Measurements from ENCODE around the gene SLC6A19.

DNA sequence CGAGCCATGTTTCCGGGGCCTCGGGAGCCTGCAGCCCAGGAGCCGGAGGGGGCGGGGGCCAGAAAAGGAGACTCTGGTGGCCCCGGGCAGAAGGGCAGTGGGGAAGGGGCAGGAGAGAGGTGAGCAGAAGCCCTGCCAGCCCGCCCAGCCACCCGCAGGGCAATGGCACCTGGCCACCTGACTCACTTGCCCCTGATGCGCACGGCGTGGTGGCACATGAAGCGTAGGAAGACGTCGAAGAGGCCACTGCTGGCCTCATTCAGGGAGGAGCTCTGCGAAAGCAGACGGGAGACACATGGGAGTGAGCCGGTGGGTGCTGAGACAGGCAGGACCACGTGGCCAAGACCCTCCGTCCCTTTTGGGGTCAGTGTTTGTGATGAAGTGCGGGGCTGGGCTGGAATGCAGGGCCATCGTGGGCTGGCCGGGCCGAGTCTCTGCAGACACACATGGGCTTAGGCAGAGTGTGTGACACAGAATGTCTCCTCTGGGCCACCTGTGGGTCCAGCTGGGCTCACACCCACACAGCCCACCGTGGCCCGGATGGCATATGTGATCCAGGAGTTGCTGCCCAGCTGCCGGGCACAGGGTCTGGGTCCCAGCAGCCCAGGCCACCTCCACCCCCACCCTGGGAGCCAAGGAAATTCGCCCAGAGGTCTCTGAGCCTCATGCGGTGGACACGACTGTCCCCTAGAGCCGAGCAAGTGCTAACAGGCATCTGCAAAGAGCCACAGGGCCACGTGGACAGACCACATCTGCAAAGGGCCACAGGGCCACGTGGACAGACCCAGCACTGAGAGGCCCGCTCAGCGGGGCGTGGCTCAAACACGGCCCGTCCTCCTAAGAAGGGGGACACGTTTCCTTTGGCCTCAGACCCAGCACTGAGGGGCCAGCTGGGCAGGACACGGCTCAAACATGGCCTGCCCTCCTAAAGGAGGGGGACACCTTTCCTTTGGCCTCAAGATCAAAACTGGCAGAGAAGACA is 69.8 kb downstream of the SLC6A19 start:
- TF ChIP-seq, protein P1, sequence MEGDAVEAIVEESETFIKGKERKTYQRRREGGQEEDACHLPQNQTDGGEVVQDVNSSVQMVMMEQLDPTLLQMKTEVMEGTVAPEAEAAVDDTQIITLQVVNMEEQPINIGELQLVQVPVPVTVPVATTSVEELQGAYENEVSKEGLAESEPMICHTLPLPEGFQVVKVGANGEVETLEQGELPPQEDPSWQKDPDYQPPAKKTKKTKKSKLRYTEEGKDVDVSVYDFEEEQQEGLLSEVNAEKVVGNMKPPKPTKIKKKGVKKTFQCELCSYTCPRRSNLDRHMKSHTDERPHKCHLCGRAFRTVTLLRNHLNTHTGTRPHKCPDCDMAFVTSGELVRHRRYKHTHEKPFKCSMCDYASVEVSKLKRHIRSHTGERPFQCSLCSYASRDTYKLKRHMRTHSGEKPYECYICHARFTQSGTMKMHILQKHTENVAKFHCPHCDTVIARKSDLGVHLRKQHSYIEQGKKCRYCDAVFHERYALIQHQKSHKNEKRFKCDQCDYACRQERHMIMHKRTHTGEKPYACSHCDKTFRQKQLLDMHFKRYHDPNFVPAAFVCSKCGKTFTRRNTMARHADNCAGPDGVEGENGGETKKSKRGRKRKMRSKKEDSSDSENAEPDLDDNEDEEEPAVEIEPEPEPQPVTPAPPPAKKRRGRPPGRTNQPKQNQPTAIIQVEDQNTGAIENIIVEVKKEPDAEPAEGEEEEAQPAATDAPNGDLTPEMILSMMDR (IDR thresholded peaks at IDR 0.05), result no peak
- no peak for TF ChIP-seq POLR2A (IDR thresholded peaks at IDR 0.05)

Measured in adrenal gland (tissue), 5 donors.